Prostate gland (tissue), 2 donors: ENCODE results near the gene STK25. TPM values are rescaled to one million over a fixed set of nuclear protein-coding genes. Genes with fewer than 3 reads are reported as not detected.
"Not testable (repeated sequence)": the region's sequence is repeated elsewhere in the genome, so short reads cannot be mapped to it uniquely, and the experiment has no call there.

Source experiments
- DNase-seq: peaks from one replicate; pipeline ENCODE4 v3.0.0-alpha.2; 2019; ENCODE audit warnings: low spot score
- H3K27ac ChIP-seq, 2 donors: fragments of 200-600 bp; sonication (generic); 2 replicates each; pipeline ENCODE4 v1.5.1; 2017 to 2019
- H3K27me3 ChIP-seq: fragments of 200-600 bp; sonication (generic); replicated peaks from 2 replicates; pipeline ENCODE4 v1.5.1; 2019; ENCODE audit not compliant: insufficient read depth
- H3K36me3 ChIP-seq, 2 donors: fragments of 200-600 bp; sonication (generic); 1 replicate in 1 of 2; 2 replicates in 1 of 2; pipeline versions ENCODE4 v1.5.1 to v1.8.1; 2017 to 2019
- H3K4me1 ChIP-seq: fragments of 200-600 bp; sonication (generic); replicated peaks from 2 replicates; pipeline ENCODE4 v1.5.1; 2019
- H3K4me3 ChIP-seq, 2 donors: fragments of 200-600 bp; sonication (generic); 2 replicates each; pipeline ENCODE4 v1.5.1; 2017 to 2019
- H3K9me3 ChIP-seq: fragments of 200-600 bp; sonication (generic); 2 replicates; pipeline ENCODE4 v1.5.1; 2017
- CTCF ChIP-seq, 4 experiments: fragments of 200-600 bp in 2 of 4; fragments of 450-650 bp in 2 of 4; sonication (generic) in 2 of 4; IDR thresholded peaks; 1 replicate in 3 of 4; 2 replicates in 1 of 4; pipeline ENCODE4 v1.5.1; 2016 to 2019; ENCODE audit warnings: antibody characterized with exemption in 4 of 4, mild to moderate bottlenecking in 2 of 4, moderate library complexity in 2 of 4
- POLR2A ChIP-seq: fragments of 450-650 bp; IDR thresholded peaks from one replicate; pipeline ENCODE4 v1.6.1; 2016; ENCODE audit warnings: antibody characterized with exemption, mild to moderate bottlenecking
- POLR2AphosphoS5 ChIP-seq: sonication (generic); formaldehyde crosslinking; IDR thresholded peaks from one replicate; pipeline ENCODE4 v1.6.1; 2017; ENCODE audit warnings: antibody characterized with exemption
- WGBS: methylation state at CpG from one replicate; pipeline ENCODE4 v1.1.5; 2018; 5-methylcytosine and 5-hydroxymethylcytosine counted together
- intact Hi-C: fragments of 100-400 bp; cut with DNase I; formaldehyde crosslinking; loops from one replicate; pipeline ENCODE4 v1.14.2; 2022
- total RNA-seq, 2 donors: library from RNA; depleted of rRNA; stranded (reverse); fragments of >200 nt; gene quantifications; one replicate each; pipeline ENCODE4 v1.1.0, GENCODE V29; 2016

Gene STK25
- total RNA-seq, 2 donors from 2014 or later, result 169 to 235 TPM

DNA sequence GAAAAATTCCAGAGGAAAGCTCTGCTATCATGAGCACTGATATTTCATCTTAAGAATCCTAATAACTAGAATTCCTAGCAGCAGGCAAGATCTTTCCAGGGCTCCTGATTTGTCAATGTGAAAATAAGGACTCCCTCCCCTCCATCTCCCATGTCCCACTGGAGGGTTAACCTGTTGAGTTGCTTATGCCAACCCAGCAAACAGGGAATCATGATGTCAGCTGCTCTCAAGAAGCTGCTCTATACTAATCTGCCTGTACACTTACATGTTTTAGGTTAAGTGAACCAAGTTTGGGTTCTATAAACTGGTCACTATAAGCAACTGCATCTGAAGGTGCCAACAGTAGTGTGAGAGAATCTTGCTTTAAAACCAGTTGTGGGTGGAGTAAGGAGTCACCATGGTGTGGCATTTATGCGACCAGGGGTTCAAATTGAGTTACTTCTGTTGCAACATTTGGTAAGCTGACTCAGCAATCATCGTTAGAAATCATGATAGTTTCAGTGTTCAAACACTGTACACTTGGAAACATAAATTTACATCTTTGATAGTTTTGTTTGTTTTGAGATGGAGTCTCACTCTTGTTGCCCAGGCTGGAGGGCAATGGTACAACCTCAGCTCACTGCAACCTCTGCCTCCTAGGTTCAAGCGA is 53.4 kb downstream of the STK25 start:
- Histone ChIP-seq H3K9me3 (no peaks in the 10 kb centered on the region), H3K27ac (no peak overlapping the region), H3K27me3 (no peaks in the 10 kb centered on the region), H3K4me1 (no peaks in the 10 kb centered on the region), H3K4me3 (no peak overlapping the region), H3K36me3 (no peaks in the 10 kb centered on the region)
- no peak for TF ChIP-seq POLR2AphosphoS5
- no peak for TF ChIP-seq CTCF (IDR thresholded peaks at IDR 0.05)
- TF ChIP-seq POLR2A, result no peak
- intact Hi-C loops, result no loop called here
- DNase-seq, result no peak
- 65% methylated on average over 3 of the region's 3 CpGs for WGBS

DNA sequence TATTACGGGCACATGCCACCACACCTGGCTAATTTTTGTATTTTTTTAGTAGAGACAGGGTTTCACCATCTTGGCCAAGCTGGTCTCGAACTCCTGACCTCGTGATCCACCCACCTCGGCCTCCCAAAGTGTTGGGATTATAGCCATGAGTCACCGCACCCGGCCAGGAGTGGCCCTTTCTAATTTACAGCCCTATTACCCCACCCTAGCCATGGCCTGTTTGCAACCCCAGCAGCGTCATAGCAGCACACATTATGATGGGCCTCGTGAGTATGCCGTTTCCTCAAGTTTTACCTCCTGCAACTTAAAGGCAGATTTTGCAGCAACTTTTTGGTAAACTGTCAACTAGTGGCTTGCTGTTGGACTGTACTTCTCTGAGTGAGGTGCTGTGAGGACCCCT is 54.5 kb downstream of the STK25 start:
- DNase-seq, H3K4me1 ChIP-seq, H3K36me3 ChIP-seq, intact Hi-C loops, H3K27ac ChIP-seq, H3K9me3 ChIP-seq, H3K4me3 ChIP-seq, H3K27me3 ChIP-seq: not testable (repeated sequence)
- WGBS, result 92% methylated on average over 9 of the region's 9 CpGs

- DNase-seq, result no peak
- Histone ChIP-seq H3K4me3 (no peak overlapping the region), H3K4me1 (no peaks in the 10 kb centered on the region), H3K9me3 (no peaks in the 10 kb centered on the region), H3K27ac (no peak overlapping the region), H3K36me3 (no peaks in the 10 kb centered on the region), H3K27me3 (no peaks in the 10 kb centered on the region)
- intact Hi-C loops, result no loop called here
- WGBS, result 74% methylated on average over 10 of the region's 10 CpGs
- no peak for TF ChIP-seq POLR2A
- TF ChIP-seq CTCF (IDR thresholded peaks at IDR 0.05), result no peak
- no peak for TF ChIP-seq POLR2AphosphoS5
Measured at GRCh38 chr2:241451840-241452506, 56.4 kb downstream of the STK25 start.

DNA sequence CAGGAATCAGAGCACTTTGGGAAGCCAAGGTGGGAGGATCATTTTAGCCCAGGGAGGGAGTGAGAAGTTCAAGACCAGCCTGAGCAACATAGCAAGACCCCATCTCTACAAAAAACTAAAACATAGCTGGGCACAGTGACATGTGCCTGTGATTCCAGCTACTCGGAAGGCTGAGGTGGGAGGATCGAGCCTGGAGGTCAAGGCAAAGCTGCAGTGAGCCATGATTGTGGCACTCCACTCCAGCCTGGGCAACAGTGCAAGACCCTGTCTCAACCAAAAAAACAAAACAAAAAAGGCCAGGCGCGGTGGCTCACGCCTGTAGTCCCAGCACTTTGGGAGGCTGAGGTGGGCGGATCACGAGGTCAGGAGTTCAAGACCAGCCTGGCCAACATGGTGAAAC is 58.3 kb downstream of the STK25 start:
- H3K9me3 ChIP-seq, H3K27ac ChIP-seq, intact Hi-C loops, H3K4me3 ChIP-seq, DNase-seq, H3K4me1 ChIP-seq, H3K36me3 ChIP-seq, H3K27me3 ChIP-seq: not testable (repeated sequence)
- 94% methylated on average over 7 of the region's 7 CpGs for WGBS

GRCh38 chr2:241445426-241445825 is 63.0 kb downstream of the STK25 start:
- Histone ChIP-seq H3K4me3 (no peak overlapping the region), H3K9me3 (no peaks in the 10 kb centered on the region), H3K27ac (no peak overlapping the region), H3K4me1 (no peaks in the 10 kb centered on the region), H3K36me3 (no peaks in the 10 kb centered on the region), H3K27me3 (no peaks in the 10 kb centered on the region)
- 64% methylated on average over 2 of the region's 2 CpGs for WGBS
- DNase-seq, result no peak
- intact Hi-C loops, result no loop called here
- no peak for TF ChIP-seq CTCF (IDR thresholded peaks at IDR 0.05)
